HG03108 (cell line): Measurements from ENCODE around the gene PCDHGA11.
"Not testable (repeated sequence)": the region's sequence is repeated elsewhere in the genome, so short reads cannot be mapped to it uniquely, and the experiment has no call there.

ENCODE experiments used
- ATAC-seq: cut with Tn5 transposase; IDR thresholded peaks from one replicate; pipeline ENCODE4 v1.9.1; 2021; ENCODE audit warnings: moderate library complexity; ENCODE audit not compliant: unreplicated experiment

Gene PCDHGA11

DNA sequence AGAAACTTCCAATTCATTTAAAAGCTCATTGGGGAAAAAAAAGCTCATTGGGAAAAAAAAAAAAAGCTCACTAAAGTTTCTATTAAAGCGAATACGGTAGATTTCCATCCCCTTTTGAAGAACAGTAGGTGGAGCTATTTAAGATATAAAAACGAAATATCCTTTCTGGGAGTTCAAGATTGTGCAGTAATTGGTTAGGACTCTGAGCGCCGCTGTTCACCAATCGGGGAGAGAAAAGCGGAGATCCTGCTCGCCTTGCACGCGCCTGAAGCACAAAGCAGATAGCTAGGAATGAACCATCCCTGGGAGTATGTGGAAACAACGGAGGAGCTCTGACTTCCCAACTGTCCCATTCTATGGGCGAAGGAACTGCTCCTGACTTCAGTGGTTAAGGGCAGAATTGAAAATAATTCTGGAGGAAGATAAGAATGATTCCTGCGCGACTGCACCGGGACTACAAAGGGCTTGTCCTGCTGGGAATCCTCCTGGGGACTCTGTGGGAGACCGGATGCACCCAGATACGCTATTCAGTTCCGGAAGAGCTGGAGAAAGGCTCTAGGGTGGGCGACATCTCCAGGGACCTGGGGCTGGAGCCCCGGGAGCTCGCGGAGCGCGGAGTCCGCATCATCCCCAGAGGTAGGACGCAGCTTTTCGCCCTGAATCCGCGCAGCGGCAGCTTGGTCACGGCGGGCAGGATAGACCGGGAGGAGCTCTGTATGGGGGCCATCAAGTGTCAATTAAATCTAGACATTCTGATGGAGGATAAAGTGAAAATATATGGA is 9.7 kb downstream of the PCDHGA11 start, which contains the start of gene PCDHGA12:
Gene PCDHGA12, plus strand, starts transcription at position 176 of the 782 bp plus-strand sequence. Its CDS starts 253 bp downstream, at position 429.
- ATAC-seq = peak; percentile 78

DNA sequence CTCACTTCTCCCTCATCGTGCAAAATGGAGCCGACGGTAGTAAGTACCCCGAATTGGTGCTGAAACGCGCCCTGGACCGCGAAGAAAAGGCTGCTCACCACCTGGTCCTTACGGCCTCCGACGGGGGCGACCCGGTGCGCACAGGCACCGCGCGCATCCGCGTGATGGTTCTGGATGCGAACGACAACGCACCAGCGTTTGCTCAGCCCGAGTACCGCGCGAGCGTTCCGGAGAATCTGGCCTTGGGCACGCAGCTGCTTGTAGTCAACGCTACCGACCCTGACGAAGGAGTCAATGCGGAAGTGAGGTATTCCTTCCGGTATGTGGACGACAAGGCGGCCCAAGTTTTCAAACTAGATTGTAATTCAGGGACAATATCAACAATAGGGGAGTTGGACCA is 10.4 kb downstream of the PCDHGA11 start:
- ATAC-seq = no peak

DNA sequence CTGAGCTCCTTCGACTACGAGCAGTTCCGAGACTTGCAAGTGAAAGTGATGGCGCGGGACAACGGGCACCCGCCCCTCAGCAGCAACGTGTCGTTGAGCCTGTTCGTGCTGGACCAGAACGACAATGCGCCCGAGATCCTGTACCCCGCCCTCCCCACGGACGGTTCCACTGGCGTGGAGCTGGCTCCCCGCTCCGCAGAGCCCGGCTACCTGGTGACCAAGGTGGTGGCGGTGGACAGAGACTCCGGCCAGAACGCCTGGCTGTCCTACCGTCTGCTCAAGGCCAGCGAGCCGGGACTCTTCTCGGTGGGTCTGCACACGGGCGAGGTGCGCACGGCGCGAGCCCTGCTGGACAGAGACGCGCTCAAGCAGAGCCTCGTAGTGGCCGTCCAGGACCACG is 11.5 kb downstream of the PCDHGA11 start:
- ATAC-seq = not testable (repeated sequence)

DNA sequence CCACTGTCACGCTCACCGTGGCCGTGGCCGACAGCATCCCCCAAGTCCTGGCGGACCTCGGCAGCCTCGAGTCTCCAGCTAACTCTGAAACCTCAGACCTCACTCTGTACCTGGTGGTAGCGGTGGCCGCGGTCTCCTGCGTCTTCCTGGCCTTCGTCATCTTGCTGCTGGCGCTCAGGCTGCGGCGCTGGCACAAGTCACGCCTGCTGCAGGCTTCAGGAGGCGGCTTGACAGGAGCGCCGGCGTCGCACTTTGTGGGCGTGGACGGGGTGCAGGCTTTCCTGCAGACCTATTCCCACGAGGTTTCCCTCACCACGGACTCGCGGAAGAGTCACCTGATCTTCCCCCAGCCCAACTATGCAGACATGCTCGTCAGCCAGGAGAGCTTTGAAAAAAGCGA is 11.9 kb downstream of the PCDHGA11 start:
- ATAC-seq = not testable (repeated sequence)

DNA sequence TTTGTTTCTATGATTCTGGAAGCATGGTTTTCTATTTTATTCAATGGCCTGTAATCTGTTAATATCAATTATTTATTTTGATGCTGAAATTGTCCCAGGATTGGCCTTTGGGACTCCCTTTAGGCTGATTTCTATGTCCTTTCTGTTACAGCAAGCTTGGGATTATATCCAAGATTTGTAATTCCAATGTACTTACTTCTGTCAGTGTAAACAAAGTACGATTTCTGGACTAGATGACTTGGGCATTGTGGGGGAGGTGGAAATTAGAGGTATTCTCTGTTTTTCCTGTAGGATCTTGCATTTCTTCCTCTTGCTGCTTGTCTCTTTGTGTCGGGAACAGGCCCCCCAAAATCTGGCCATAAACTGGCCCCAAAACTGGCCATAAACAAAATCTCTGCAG is 13.2 kb downstream of the PCDHGA11 start:
- ATAC-seq = no peak

DNA sequence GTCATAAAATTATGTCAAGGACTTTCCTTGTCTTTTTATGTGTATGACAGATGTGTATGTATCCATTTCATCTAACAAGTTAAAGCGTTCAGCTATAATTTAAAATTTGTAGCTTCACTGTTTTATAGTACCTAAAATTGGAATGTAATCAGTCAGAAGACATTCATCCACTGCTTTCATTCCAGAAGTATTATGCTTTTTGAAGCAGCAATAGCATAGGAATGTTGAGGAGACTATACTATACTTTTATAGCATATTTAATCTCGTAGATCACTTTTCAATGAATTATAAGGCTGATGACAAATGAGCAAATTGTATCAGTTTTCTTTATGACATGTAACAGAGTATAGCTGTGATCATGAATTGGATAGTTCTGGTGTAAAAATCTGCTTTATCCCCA is 16.4 kb downstream of the PCDHGA11 start:
- no peak for ATAC-seq

DNA sequence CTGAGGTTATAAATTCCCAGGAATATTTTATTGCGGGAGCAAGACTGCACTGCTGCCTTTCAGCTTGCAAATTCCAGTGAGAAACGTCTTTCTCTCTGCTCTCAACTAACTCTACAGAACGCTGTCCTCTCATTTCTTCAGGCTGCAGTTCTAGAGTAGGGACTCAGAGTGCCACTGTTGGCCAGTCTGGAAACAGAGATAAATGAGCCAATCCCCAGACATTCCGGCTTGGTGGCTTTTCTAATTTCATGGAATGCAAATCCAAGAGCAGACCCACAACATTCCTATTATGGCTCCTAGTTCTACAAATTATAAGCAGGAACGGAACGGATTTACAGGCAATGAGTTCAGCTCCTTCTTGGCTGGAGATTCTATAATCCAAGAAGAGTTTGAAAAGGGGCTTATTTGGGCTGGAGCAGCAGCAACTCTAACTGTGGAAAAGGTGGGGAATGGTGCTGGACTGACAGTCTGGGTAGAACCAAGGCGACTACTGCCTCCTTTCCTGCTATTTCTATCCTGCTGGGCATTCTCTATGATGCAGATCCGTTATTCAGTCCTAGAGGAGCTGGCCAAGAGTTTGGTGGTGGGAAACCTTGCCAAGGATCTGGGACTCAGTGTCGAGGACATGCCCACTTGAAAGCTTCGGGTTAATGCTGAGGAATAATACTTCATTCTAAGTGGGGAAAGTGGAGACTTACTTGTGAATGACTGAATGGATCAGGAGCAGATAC is 18.7 kb downstream of the PCDHGA11 start:
- ATAC-seq = no peak

DNA sequence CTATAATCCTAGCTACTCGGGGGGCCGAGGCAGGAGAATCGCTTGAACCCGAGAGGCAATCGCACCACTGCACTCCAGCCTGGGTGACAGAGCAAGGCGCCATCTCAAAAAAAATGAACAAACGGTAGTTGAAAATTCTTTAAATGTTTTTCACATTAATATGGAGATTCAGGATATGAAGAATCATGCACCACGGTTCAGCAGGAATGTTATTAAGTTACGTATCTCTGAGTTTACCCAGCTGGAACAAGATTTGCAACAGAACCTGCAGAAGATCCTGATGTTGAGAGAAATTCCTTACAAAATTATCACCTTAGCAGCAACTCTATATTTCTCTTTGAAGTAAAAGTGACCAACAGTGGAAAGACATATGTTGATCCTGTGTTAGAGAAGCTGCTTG is 19.5 kb downstream of the PCDHGA11 start:
- no peak for ATAC-seq

DNA sequence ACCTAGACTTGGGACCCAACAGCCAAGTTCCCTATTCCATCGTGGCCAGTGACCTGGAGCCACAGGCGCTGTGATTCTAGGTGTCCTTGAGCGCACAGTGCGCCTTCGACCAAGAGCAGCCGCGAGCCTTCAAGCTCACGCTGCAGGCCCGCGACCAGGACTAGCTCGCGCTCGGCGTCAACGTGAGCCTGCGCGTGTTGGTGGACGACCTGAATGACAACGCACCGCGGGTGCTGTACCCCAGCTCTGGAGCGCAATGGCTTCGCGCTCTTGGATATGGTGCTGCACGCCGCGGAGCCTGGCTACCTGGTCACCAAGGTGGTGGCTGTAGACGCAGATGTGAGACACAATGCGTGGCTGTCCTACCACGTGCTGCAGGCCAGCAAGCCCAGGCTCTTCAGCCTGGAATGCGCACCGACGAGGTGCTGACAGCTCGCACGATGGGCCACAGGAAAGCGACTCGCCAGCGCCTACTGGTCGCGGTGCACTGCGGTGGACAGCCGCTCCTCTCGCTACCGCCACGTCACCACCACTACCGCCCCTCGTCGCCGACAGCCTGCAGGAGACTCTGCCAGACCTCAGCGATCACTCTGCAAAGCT is 20.8 kb downstream of the PCDHGA11 start:
- no peak for ATAC-seq

DNA sequence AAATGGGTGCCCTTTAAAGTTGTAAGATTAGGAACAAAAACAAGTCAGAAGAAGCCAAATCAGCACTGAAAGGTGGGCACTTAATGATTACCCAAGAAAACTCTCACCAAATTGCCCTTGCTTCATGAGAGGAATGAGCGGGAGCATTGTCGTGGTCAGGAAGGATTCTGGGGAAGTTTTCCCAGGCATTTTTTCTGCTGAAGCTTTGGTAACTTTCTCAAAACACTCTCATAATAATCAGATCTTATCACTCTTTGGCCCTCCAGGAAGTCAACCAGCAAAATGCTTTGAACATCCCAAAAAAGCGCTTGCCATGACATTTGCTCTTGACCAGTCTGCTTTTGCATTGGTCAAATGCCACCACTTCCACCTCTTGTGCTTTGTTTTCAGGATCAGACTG is 44.5 kb downstream of the PCDHGA11 start:
- no peak for ATAC-seq
